ENCODE results near the gene SOSTDC1.

SOSTDC1 gene

GRCh38 chr7:16504019-16504418 is 38.5 kb upstream of the SOSTDC1 start:
- Histone ChIP-seq H3K4me3 (ENCODE audit: low read length) (no peak overlapping the region), H3K9me2 (replicated peaks; ENCODE audit: insufficient read depth, low read length) (no peaks in the 10 kb centered on the region), H3K79me2 (ENCODE audit: low read length) (no peaks in the 10 kb centered on the region), H4K20me1 (ENCODE audit: insufficient read depth, low read length) (no peaks in the 10 kb centered on the region), H3K27ac (ENCODE audit: low read length) (no peak overlapping the region), H3K9me3 (replicated peaks; ENCODE audit: insufficient read depth, low read length) (no peaks in the 10 kb centered on the region), H3K36me3 (replicated peaks; ENCODE audit: insufficient read depth, low read length) (no peaks in the 10 kb centered on the region), H3K4me1 (ENCODE audit: low read length) (no peaks in the 10 kb centered on the region), H3K9ac (ENCODE audit: low read length) (no peak overlapping the region), H2AFZ (ENCODE audit: low read length) (no peak overlapping the region), H3F3A (ENCODE audit: insufficient read depth, low read length) (no peaks in the 10 kb centered on the region), H3K27me3 (replicated peaks; ENCODE audit: insufficient read depth, low read length) (no peaks in the 10 kb centered on the region), H3K4me2 (ENCODE audit: low read depth, low read length) (no peak overlapping the region)
- no peak for TF ChIP-seq EZH2 (optimal IDR thresholded peaks at IDR 0.05; ENCODE audit: low read depth, low read length)
- no peak for TF ChIP-seq CTCF (IDR thresholded peaks at IDR 0.05; ENCODE audit: low read length)
- TF ChIP-seq EZH2phosphoT487 (IDR thresholded peaks at IDR 0.05; ENCODE audit: low read length) = no peak
- no peak for DNase-seq

- no peak for DNase-seq
- no peaks in the 10 kb centered on the region for H3F3A ChIP-seq (ENCODE audit: insufficient read depth, low read length)
- TF ChIP-seq CTCF (IDR thresholded peaks at IDR 0.05; ENCODE audit: low read length) (no peak), EZH2 (optimal IDR thresholded peaks at IDR 0.05; ENCODE audit: low read depth, low read length) (no peak), EZH2phosphoT487 (IDR thresholded peaks at IDR 0.05; ENCODE audit: low read length) (no peak)
- H3K9ac ChIP-seq (ENCODE audit: low read length) = no peak overlapping the region
- no peaks in the 10 kb centered on the region for H3K27me3 ChIP-seq (replicated peaks; ENCODE audit: insufficient read depth, low read length)
- no peaks in the 10 kb centered on the region for H4K20me1 ChIP-seq (ENCODE audit: insufficient read depth, low read length)
- H3K27ac ChIP-seq (ENCODE audit: low read length) = no peak overlapping the region
- H3K79me2 ChIP-seq (ENCODE audit: low read length) = no peaks in the 10 kb centered on the region
- H2AFZ ChIP-seq (ENCODE audit: low read length) = no peak overlapping the region
- no peaks in the 10 kb centered on the region for H3K36me3 ChIP-seq (replicated peaks; ENCODE audit: insufficient read depth, low read length)
- no peak overlapping the region for H3K4me2 ChIP-seq (ENCODE audit: low read depth, low read length)
- no peak overlapping the region for H3K4me3 ChIP-seq (ENCODE audit: low read length)
- no peaks in the 10 kb centered on the region for H3K9me2 ChIP-seq (replicated peaks; ENCODE audit: insufficient read depth, low read length)
- no peaks in the 10 kb centered on the region for H3K9me3 ChIP-seq (replicated peaks; ENCODE audit: insufficient read depth, low read length)
- H3K4me1 ChIP-seq (ENCODE audit: low read length) = no peaks in the 10 kb centered on the region
Measured at GRCh38 chr7:16502303-16502702, 36.8 kb upstream of the SOSTDC1 start.

GRCh38 chr7:16498122-16498521 is 32.6 kb upstream of the SOSTDC1 start:
- no peaks in the 10 kb centered on the region for H3K9me2 ChIP-seq (replicated peaks; ENCODE audit: insufficient read depth, low read length)
- H3K4me1 ChIP-seq (ENCODE audit: low read length) = no peaks in the 10 kb centered on the region
- DNase-seq = no peak

More at GRCh38 chr7:16498122-16498521, 32.6 kb upstream of the SOSTDC1 start:
- H3K4me2 ChIP-seq (ENCODE audit: low read depth, low read length) = no peak overlapping the region
- no peak overlapping the region for H2AFZ ChIP-seq (ENCODE audit: low read length)
- H3F3A ChIP-seq (ENCODE audit: insufficient read depth, low read length) = no peaks in the 10 kb centered on the region
- no peaks in the 10 kb centered on the region for H3K27me3 ChIP-seq (replicated peaks; ENCODE audit: insufficient read depth, low read length)
- H3K4me3 ChIP-seq (ENCODE audit: low read length) = no peak overlapping the region
- no peak overlapping the region for H3K27ac ChIP-seq (ENCODE audit: low read length)
- no peaks in the 10 kb centered on the region for H3K9me3 ChIP-seq (replicated peaks; ENCODE audit: insufficient read depth, low read length)
- H3K79me2 ChIP-seq (ENCODE audit: low read length) = no peaks in the 10 kb centered on the region
- H4K20me1 ChIP-seq (ENCODE audit: insufficient read depth, low read length) = no peaks in the 10 kb centered on the region
- no peaks in the 10 kb centered on the region for H3K36me3 ChIP-seq (replicated peaks; ENCODE audit: insufficient read depth, low read length)
- no peak overlapping the region for H3K9ac ChIP-seq (ENCODE audit: low read length)
- TF ChIP-seq EZH2 (optimal IDR thresholded peaks at IDR 0.05; ENCODE audit: low read depth, low read length) (no peak), EZH2phosphoT487 (IDR thresholded peaks at IDR 0.05; ENCODE audit: low read length) (no peak), CTCF (IDR thresholded peaks at IDR 0.05; ENCODE audit: low read length) (no peak)
